Heart left ventricle (tissue), 13 donors: ENCODE data around the gene GNAQ.

ENCODE experiments used
- POLR2A ChIP-seq, 2 donors: fragments of 450-650 bp; IDR thresholded peaks; one replicate each; pipeline ENCODE4 v1.6.1; 2017; ENCODE audit warnings: antibody characterized with exemption in 2 of 2, mild to moderate bottlenecking in 2 of 2, moderate library complexity in 2 of 2
- TF ChIP-seq, protein P1 (sequence below), 12 donors: fragments of 200-600 bp; sonication (generic) in 4 of 12; IDR thresholded peaks; one replicate each; pipeline versions ENCODE4 v1.5.0 to v1.8.0; 2018 to 2022; ENCODE audit warnings: antibody characterized with exemption in 12 of 12, mild to moderate bottlenecking in 5 of 12
- donor health status: ischemic (EF 13 %, LVEDD 7.1; RV severe dilation, severe dysfunction).
- donor health status: DM: no; HTN: yes; CAD: no.
- donor health status: DM: no; HTN: no; CAD: no.
- donor health status: ischemic (EF 25% LVEDD 6.9; RV normal size, moderate dysfunction).
- donor health status: ischemic (EF 25% LVEDD 5.7; RV mildly dilated, moderate dysfunction).
- donor health status: ischemic (EF 35%, LVEDD 5.7; RV mildly dilated, moderate dysfunction).
- donor health status: nonischemic (EF 11% LVEDD 7.7; RV severe dilation, severe dysfunction).
- donor health status: DM: yes; HTN: yes; CAD: no.
- donor health status: PGD.
- donor health status: ischemic (EF 29% LVEDD 5.4; RV normal size, mild dysfunction).
- donor health status: nonischemic (EF 23%, LVEDD 6.1; RV moderate dilation, normal function).

DNA sequence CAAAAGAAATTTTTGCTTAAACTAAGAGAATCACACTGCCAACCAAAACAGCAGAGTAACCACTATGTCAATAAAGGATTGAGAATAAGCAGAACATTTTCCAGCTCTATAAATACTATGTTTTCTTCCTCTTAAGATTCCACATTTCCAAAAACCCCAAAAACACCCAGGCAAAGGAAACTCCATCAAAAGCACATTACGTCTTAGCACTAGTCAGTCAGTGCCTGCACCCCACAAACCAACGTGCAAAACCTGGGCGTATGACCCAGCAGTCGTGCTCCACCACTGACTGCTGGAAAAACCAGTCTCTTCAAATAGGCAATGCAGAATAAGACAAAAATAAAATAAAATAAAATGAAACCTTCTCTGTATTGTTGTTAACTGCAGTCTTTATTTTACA lies 85.3 kb downstream of the GNAQ start:
- TF ChIP-seq, protein P1, sequence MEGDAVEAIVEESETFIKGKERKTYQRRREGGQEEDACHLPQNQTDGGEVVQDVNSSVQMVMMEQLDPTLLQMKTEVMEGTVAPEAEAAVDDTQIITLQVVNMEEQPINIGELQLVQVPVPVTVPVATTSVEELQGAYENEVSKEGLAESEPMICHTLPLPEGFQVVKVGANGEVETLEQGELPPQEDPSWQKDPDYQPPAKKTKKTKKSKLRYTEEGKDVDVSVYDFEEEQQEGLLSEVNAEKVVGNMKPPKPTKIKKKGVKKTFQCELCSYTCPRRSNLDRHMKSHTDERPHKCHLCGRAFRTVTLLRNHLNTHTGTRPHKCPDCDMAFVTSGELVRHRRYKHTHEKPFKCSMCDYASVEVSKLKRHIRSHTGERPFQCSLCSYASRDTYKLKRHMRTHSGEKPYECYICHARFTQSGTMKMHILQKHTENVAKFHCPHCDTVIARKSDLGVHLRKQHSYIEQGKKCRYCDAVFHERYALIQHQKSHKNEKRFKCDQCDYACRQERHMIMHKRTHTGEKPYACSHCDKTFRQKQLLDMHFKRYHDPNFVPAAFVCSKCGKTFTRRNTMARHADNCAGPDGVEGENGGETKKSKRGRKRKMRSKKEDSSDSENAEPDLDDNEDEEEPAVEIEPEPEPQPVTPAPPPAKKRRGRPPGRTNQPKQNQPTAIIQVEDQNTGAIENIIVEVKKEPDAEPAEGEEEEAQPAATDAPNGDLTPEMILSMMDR (IDR thresholded peaks at IDR 0.05): no peak
- no peak for TF ChIP-seq POLR2A (IDR thresholded peaks at IDR 0.05)
